GM21528 (cell line): ENCODE data around the gene SHC3.

Experiments used
- ATAC-seq: cut with Tn5 transposase; IDR thresholded peaks from one replicate; pipeline ENCODE4 v1.9.1; 2021; ENCODE audit warnings: mild to moderate bottlenecking, moderate library complexity; ENCODE audit not compliant: unreplicated experiment, low FRiP score

The SHC3 gene

DNA sequence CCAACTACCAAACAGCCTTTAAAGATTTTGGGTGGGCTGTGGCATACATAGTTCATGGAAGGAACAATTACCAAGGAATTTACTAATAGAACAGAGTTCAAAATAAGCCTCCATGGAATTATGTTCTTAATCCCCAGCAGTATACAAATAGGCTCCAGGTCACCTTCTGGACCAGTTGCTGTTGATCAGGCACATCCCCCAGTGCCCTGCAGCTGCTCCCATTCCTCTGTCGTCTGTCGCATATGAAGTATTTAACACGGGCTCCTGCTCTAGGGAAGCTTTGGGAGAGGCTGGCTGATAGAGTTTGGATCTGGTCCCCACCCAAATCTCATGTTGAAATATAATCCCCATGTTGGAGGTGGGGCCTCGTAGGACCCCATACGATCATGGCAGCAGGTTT is 17.8 kb downstream of the SHC3 start:
- no peak for ATAC-seq

DNA sequence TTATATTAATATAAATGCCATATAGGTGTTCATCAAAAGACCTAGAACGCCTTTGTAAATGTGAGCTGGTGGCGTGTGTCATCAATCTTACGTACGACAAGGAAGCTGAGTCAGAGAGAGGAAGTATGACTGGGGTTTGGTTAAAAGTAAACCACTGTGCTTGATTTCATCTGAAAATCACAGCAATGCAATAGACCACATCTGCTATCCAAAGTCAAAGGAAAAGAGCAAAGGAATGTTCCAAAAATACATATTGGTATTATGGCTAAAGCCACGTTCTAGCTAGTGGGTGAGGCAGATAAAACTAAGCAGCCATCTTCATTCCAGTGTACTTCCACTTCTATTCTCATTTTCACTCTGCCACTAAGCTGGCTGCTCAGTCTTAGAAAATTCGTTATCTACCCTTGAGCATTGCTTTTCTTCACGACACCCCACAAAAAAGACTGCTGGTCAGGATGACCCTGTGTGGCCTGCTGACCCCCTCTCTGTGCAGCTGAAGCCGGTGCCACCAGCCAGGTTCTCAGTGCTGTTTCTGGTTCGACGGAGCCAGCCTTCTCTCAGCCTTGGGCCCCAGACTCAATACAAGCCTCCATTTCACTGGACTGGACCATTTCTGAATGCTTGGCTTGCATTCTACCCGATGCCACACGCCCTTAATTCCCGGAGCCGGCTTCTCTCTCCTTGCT is 23.8 kb downstream of the SHC3 start:
- no peak for ATAC-seq

DNA sequence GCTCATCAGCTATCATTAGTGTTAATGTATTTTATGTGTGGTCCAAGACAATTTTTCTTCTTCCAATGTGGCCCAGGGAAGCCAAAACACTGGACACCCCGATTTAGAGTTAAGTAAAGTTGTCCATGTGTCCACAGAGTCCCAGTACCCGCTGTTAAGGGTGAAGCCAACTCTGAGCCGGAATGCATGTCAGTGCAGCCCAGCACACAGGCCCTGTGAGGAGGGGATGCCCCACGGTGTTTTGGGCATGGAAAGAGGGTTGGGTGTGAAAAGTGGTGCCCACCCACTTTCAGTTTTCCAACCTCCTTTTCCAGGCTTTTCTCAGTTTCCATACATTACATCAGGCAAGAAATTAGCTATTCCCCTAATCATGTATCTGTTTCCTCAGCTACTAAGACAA is 24.4 kb downstream of the SHC3 start:
- no peak for ATAC-seq

DNA sequence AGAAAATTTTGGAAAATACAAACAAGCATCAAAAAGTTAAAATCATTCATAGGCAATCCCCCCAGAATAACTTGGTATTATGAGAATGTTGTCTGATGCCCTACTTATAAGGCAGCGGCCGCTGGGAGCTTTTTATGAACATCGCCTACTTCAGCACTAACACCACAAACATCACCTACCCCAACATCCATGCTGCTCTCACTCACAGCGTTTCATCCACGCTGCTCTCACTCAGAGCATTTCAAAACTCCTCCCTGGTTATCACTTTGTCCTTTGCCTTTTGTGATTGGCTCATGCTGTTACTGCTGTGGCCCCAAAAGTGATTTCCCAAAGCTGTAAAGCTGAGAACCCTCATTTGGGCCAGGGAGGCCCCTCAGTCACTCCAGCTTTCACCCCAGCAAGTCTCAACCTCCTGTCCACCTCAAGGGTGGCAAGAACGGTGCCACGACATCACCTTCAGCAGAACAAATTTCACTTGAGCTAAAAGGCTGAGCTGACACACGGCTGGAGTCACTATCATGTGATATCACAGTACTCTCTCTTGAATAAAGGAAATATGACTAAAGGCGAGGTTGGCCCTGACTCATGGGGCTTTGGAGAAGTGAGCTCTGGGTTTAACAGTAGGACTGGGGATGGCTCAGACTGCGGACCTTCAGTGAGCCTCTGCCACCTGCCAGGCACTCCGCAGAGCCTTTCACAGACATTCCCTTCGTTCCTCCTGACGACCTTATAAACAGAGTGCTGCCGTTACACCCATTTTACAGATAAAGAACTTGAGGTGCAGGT is 25.2 kb downstream of the SHC3 start:
- no peak for ATAC-seq

DNA sequence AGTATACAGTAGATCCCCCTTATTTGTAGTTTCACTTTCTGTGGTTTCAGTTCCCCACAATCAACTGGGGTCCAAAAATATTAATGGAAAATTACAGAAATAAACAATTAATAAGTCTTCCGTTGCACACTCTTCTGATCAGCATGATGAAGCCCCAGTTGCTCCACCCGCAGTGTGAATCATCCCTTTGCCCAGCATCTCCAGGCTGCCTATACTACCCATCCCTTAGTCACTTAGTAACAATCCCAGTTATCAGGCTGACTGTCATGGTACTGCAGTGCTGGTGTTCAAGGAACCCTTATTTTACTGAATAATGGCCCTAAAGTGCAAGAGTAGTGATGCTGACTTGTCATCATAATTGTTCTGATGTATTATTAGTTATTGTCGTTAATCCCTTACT is 28.9 kb downstream of the SHC3 start:
- ATAC-seq = no peak

DNA sequence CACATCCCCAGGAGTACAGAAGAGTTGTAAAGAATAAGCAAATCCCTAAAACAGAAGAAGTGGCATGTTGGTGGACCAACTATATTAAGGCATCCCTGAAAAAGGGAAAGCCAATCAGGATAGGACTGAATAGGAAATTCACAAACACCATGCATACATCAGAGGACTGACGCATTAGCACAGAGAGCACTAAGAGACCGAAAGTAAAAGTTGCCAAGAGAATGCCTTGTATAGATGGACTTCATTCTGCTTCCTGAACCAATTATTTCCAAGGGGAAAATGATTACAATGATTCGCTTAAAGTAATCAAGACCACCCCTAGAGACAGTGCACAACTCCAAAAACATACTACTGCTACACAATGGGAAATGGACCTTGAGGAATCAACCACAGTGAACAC is 33.5 kb downstream of the SHC3 start:
- ATAC-seq = no peak

DNA sequence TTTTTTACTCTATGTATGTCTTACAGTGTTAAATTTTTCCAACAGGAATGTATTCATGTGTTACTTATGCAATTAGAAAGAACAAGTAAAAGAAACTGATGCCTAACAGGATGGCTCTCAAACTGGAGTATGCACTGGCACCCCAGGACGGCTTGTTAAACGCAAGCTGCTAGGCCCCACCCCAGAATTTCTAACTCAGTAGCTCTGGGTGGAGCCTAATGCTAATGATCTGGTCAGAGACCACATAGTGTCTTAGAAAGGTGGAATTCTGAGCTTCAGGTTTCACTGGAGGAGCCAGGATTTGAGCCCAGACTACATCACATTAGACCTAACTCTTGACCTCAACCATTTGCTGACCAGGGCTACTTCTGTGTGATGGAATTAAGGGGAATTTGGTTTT is 34.4 kb downstream of the SHC3 start:
- ATAC-seq = no peak

DNA sequence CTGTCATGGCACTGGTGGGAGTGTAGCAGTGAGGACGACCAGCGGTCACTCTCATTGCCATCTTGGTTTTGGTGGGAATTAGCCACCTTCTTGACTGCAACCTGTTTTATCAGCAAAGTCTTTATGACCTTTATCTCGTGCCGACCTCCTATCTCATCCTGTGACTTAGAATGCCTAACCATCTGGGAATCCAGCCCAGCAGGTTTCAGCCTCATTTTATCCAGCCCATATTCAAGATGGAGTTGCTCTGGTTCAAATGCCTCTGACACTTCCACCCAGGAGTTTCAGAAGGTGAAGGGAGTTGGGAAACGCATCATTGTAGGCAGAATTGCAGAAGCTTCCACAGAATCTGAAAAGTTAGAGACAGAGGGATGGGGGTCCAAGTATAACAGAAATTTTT is 35.4 kb downstream of the SHC3 start:
- ATAC-seq = no peak

DNA sequence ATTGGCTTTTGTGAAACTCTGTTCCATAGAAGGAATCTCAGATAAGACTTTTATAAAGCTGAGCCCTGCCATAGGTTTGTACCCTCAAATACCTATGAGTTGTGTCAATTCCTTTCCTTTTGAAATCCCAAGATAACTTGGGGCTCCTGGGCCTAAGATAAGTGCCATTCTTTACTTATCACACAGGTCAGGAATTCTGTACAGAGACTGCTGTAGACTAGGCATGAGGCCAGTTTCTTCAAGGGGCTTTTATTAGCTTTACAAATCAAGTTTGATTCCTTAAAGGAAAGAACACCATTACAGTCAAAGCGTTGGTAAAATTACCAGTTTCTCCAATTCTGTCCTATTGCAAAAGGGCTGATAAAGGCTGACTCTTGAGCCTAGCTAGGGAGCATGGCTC is 39.2 kb downstream of the SHC3 start:
- ATAC-seq = no peak

DNA sequence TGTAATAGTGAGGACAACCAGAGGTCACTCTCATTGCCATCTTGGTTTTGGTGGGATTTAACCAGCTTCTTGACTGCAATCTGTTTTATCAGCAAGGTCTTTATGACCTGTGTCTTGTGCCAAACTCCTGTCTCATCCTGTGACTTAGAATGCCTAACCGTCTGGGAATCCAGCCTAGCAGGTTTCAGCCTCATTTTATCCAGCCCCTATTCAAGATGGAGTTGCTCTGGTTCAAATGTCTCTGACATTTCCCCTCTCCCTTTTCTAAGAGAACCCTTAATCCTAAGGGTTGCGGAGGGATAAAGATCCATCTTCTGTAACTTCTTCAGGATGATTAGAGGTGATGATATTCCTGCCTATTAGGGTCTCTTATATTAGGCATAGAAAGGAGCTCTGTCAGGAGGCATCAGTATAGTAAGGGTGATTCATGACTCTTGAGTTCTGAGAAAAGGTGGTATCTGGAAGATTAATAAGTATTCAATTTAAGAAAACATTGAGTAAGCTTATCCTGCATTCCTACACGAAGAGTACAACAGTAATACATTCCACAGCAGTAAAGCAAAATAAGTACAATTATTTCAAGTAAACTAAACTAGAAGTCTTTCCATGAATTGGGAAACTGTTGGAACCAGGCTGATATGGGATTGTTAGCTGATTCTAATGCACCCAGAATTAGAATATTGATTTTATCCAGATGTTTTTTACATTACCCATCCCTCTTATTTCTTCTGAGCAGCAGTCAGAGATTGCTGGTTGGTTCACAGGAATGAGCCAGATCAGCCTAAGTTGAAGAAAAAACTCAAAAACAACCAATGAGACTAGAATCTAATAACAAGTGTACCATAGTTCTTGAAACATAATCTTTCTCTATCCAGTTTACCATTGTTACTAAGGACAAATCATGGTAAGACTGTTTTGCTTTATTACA is 39.9 kb downstream of the SHC3 start:
- no peak for ATAC-seq

DNA sequence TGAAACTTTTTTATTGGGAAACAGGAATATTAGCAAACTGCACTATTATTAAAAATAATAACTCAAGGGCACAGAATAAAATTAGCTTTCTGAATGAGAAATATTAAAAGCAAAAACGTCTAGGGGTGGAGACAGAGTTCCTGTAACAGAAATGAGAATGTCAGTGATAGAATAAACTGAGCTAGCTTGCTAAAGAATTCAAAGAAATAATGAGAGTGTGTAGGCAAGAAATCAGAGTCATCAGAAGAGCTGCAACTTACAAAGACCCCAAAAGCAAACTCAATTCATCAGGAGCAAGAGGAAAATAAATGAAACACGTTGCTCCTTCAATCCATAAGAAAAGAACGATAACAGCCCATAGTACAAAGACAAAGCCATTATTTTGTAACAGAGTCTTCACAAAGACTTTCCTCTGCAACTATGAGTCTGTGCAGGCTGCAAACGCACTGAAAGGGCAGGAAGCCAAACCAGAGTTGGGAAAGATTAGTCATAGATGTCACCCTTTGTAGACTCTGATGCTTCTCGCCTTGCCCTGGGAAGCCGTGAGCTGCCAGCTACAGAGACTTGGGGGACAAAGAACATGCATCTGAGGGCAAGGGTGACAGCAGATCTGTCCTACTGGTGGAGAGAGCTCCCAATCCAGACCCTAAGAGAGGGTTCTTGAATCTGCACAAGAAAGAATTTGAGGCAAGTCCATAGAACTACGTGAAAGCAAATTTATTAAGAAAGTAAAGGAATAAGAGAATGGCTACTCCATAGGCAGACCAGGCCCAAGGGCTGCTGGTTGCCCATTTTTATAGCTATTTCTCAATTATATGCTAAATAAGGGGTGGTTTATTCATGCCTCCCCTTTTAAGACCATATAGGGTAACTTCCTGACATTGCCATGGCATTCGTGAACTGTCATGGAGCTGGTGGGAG is 40.8 kb downstream of the SHC3 start:
- no peak for ATAC-seq

DNA sequence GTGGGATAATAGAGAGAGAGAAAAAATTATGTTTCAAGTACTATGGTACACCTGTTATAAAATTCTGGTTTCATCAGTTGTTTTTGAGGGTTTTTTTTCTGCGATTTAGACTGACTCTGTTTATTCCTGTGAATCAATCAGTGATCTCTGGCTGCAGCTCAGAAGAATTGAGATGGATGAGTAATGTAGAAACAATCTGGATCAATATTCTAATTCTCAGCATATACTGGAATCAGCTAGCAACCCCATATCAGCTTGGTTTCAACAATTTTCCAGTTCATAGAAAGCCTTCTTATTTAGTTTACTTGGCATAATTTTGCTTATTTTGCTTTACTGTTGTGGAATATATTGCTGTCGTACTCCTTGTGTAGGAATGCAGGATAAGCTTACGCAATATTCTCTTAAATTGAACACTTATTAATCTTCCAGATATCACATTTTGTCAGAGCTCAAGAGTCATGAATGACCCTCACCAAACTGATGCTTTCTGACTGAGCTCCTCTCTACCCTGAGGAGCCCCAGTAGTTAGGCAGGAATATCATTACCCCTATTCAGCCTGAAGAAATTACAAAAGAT is 42.9 kb downstream of the SHC3 start:
- ATAC-seq = no peak

DNA sequence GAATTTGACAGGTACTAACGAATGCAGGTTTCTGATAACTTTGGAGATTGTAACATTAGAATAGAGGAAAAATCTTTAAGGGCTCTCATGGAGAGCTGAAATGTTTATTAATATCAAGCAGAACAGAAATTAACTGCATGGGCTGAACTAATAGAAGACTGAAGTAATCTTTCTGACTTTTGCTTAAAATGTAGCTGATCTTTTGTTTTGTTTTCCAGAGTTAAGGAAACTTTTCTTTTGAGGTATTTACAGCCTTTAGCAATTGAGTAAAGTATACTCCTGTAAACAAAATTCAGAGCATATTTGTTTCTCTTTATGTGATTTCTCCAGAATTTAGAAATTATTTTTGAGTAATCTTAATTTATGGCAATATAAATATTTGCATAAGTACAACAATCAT is 43.9 kb downstream of the SHC3 start:
- no peak for ATAC-seq

DNA sequence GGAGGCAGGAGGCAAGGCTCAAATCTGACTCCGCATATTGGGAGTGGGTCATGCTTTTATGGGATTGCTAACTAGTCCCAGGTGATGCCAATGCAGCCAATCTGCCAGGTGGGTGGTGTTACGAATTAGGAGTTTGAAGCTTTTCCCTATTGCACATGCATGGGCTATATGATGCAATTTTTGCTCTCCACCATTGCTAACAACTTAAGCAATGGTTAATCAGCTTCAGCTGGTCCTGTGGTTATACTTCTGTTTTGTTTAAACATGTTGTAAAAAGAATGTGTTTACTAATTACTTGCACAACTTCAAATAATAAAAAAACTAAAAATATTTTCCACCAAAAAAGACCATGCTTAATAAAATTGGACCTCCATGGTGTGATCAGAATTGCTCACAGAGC is 55.7 kb downstream of the SHC3 start:
- no peak for ATAC-seq

DNA sequence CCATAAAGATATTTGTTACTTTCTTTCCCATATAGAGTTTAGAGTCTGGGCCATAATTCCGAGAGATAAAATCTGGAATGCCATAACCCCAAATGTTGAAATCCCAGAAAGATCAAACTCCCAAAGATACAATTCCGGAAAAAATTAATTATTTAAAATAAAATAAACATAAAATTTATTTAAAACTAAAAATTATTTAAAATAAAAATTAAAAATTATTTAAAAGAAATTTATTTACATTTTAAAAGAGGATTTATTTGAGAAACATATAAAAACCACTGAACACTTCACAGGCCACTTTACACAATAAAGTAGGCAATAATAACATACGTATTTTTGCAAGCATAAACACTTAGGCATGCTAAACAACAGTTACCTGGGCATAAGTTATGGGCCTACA is 57.9 kb downstream of the SHC3 start:
- no peak for ATAC-seq

DNA sequence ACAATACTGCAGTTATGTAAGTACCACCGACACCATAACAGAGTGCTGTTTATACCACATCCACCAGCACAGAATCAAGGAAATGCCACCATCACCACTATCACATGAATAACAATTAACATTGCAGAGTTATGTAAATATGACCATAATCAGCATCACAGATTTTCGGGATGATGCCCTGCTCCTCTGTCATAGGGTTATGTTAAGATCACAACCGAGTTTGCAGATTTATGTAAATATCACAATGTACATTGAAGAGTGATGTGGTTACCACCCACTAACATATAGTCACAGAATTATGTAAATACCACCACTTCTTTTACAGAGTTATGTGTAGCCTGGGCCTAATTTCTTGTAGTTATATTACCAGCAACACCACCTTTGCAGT is 61.8 kb downstream of the SHC3 start:
- no peak for ATAC-seq

DNA sequence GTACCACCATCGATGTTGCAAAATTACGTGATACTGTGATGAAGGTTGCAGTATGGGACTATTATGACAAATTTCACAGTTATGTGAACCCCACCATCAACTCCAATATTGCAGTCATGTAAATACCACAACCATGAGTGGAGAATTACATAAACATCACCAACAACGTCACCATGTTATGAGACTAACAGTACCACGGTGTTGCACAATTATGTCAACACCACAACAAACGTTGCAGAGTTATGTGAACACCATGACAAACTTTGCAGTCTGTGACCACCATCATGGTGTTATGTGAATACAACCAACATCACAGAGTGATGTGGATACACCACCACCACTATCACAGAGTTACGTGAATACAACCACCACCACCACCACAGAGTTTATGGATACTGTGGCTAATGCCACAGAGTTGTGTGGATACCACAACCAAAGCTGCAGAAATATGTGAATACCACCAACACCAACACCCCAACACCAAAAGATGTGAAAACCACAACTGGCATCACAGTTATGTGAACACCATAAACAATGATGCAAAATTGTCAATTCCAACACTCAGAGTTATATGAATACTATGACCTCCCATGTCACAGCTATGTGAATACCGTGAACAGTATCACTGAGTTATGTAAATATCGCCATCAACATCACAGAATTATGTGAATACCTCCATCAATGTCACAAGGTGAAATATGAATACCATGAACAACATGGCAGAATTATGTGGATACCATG is 62.4 kb downstream of the SHC3 start:
- ATAC-seq = no peak

DNA sequence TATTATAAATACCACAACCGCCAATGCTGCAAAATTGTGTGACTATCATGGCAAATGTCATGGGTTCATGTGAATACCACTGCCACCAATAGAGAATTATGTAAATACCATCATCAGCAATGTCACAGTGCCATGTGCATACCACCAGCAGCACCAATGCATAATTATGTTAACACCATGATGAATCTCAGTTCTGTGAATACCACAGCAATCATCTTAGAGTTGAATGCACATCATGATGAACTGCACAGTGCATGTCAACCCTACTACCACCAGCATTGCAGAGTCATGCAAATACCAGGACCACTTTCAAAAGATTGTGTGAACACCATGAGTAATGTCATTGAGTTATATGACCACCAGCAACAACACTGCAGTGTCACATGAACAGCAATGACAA is 63.2 kb downstream of the SHC3 start:
- no peak for ATAC-seq

DNA sequence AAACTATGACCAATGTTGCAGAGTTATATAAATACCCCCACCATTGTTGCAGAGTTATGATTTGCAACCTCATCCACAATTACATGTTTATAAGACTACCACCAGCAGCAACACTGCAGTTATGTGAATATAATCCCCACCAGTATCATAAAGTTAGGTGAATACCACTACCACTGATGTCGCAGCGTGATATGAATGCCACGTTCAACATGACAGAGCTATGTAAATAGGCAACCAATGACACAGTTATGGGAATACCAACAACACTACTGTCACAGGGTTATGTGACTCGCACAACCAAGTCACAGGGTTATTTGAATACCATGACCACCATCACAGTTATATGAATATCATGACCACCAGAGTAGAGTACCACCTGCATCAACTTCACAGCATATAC is 63.9 kb downstream of the SHC3 start:
- no peak for ATAC-seq
